ENCODE data around the gene TEX264.
"Not testable (repeated sequence)": the region's sequence is repeated elsewhere in the genome, so short reads cannot be mapped to it uniquely, and the experiment has no call there.

The TEX264 gene

GRCh38 chr3:51734572-51734907, 63.5 kb downstream of the TEX264 start:
- H3K27me3 ChIP-seq: no peaks in the 10 kb centered on the region
- H3K27ac ChIP-seq: no peak overlapping the region
- H3K4me2 ChIP-seq: peak overlapping the region; percentile 52

GRCh38 chr3:51735039-51735438, 64.0 kb downstream of the TEX264 start:
- H4K20me1 ChIP-seq: no peaks in the 10 kb centered on the region
- no peaks in the 10 kb centered on the region for H3K27me3 ChIP-seq
- H3K4me3 ChIP-seq: no peak overlapping the region
- no peaks in the 10 kb centered on the region for H3K9me3 ChIP-seq
- peak overlapping the region; percentile 52 for H3K4me2 ChIP-seq
- H3K27ac ChIP-seq: no peak overlapping the region
- no peak; the same call in 1 of the 2 replicates for TF ChIP-seq Cebpa-rat (IDR thresholded peaks at IDR 0.05)
- no peaks in the 10 kb centered on the region for H3K36me3 ChIP-seq
- peaks cover 33% of the 10 kb centered on the region for H3K4me1 ChIP-seq
- H3K9ac ChIP-seq: 0 out of 2 replicates have a peak overlapping the region, but pooled peaks have one; percentile 33

More at GRCh38 chr3:51734572-51734907, 63.5 kb downstream of the TEX264 start:
- TF ChIP-seq Cebpa-rat (IDR thresholded peaks at IDR 0.05): no peak
- no peaks in the 10 kb centered on the region for H4K20me1 ChIP-seq
- no peak overlapping the region for H3K4me3 ChIP-seq
- H3K9me3 ChIP-seq: no peaks in the 10 kb centered on the region
- peaks cover 32% of the 10 kb centered on the region for H3K4me1 ChIP-seq
- 0 out of 2 replicates have a peak overlapping the region, but pooled peaks have one; percentile 33 for H3K9ac ChIP-seq
- no peaks in the 10 kb centered on the region for H3K36me3 ChIP-seq

GRCh38 chr3:51735950-51736349, 64.9 kb downstream of the TEX264 start:
- Histone ChIP-seq H3K27ac (no peak overlapping the region), H3K4me3 (no peak overlapping the region), H4K20me1 (no peaks in the 10 kb centered on the region), H3K27me3 (no peaks in the 10 kb centered on the region), H3K4me2 (peak overlapping the region; percentile 57), H3K4me1 (peaks cover 33% of the 10 kb centered on the region), H3K9me3 (no peaks in the 10 kb centered on the region), H3K9ac (no peak overlapping the region), H3K36me3 (no peaks in the 10 kb centered on the region)
- no peak for TF ChIP-seq Cebpa-rat (IDR thresholded peaks at IDR 0.05)

- Histone ChIP-seq H3K36me3 (no peaks in the 10 kb centered on the region), H4K20me1 (no peaks in the 10 kb centered on the region), H3K9me3 (peaks cover 12% of the 10 kb centered on the region), H3K4me3 (no peak overlapping the region), H3K4me2 (peak overlapping the region; percentile 9; the same call in 1 of the 2 replicates), H3K27ac (no peak overlapping the region), H3K9ac (no peak overlapping the region), H3K4me1 (peaks cover 33% of the 10 kb centered on the region), H3K27me3 (no peaks in the 10 kb centered on the region)
- TF ChIP-seq Cebpa-rat (IDR thresholded peaks at IDR 0.05): no peak
These were observed 68.1 kb downstream of the TEX264 start for GRCh38 chr3:51739110-51739509.

- not testable (repeated sequence) for H3K27ac ChIP-seq, H3K36me3 ChIP-seq, H3K4me1 ChIP-seq, H3K4me2 ChIP-seq, H3K27me3 ChIP-seq, H3K9ac ChIP-seq, H3K4me3 ChIP-seq, H4K20me1 ChIP-seq
- peaks cover 22% of the 10 kb centered on the region for H3K9me3 ChIP-seq
These were observed 71.3 kb downstream of the TEX264 start for GRCh38 chr3:51742320-51742719.

GRCh38 chr3:51742978-51743377, 71.9 kb downstream of the TEX264 start:
- not testable (repeated sequence) for H3K4me3 ChIP-seq, H3K4me1 ChIP-seq, H3K9ac ChIP-seq, H3K27ac ChIP-seq, H3K27me3 ChIP-seq, H3K36me3 ChIP-seq, H4K20me1 ChIP-seq, H3K4me2 ChIP-seq
- H3K9me3 ChIP-seq: peaks cover 28% of the 10 kb centered on the region

GRCh38 chr3:51747840-51748239, 76.8 kb downstream of the TEX264 start:
- Histone ChIP-seq H3K27ac (no peak overlapping the region), H3K4me1 (no peaks in the 10 kb centered on the region), H3K4me2 (no peak overlapping the region), H4K20me1 (no peaks in the 10 kb centered on the region), H3K9ac (no peak overlapping the region), H3K27me3 (no peaks in the 10 kb centered on the region), H3K4me3 (no peak overlapping the region), H3K9me3 (peaks cover 30% of the 10 kb centered on the region), H3K36me3 (no peaks in the 10 kb centered on the region)
- TF ChIP-seq Cebpa-rat (IDR thresholded peaks at IDR 0.05): no peak

- no peaks in the 10 kb centered on the region for H3K36me3 ChIP-seq
- no peak overlapping the region for H3K27ac ChIP-seq
- H3K9ac ChIP-seq: no peak overlapping the region
- H4K20me1 ChIP-seq: no peaks in the 10 kb centered on the region
- H3K9me3 ChIP-seq: peaks cover 28% of the 10 kb centered on the region
- no peak for TF ChIP-seq Cebpa-rat (IDR thresholded peaks at IDR 0.05)
- H3K4me2 ChIP-seq: no peak overlapping the region
- no peak overlapping the region for H3K4me3 ChIP-seq
- no peaks in the 10 kb centered on the region for H3K27me3 ChIP-seq
- no peaks in the 10 kb centered on the region for H3K4me1 ChIP-seq
These were observed 77.3 kb downstream of the TEX264 start for GRCh38 chr3:51748327-51748726.

GRCh38 chr3:51750878-51751277, 79.8 kb downstream of the TEX264 start:
- Histone ChIP-seq H3K4me1 (peaks cover 16% of the 10 kb centered on the region), H3K9me3 (peaks cover 31% of the 10 kb centered on the region), H3K27me3 (no peaks in the 10 kb centered on the region), H3K36me3 (no peaks in the 10 kb centered on the region), H3K9ac (no peak overlapping the region), H3K4me3 (no peak overlapping the region), H3K4me2 (no peak overlapping the region), H3K27ac (no peak overlapping the region), H4K20me1 (no peaks in the 10 kb centered on the region)
- TF ChIP-seq Cebpa-rat (IDR thresholded peaks at IDR 0.05): no peak

- Histone ChIP-seq H3K27me3 (no peaks in the 10 kb centered on the region), H4K20me1 (no peaks in the 10 kb centered on the region), H3K27ac (no peak overlapping the region), H3K36me3 (no peaks in the 10 kb centered on the region), H3K9ac (no peak overlapping the region), H3K4me2 (no peak overlapping the region), H3K4me1 (peaks cover 16% of the 10 kb centered on the region), H3K4me3 (no peak overlapping the region), H3K9me3 (peaks cover 35% of the 10 kb centered on the region)
- no peak for TF ChIP-seq Cebpa-rat (IDR thresholded peaks at IDR 0.05)
These were observed 80.2 kb downstream of the TEX264 start for GRCh38 chr3:51751287-51751686.

Data from BLaER1 (cell line).